NT2/D1 (cell line): ENCODE measurements around the gene MS4A6E.

ENCODE experiments used
- SUZ12 ChIP-seq: IDR thresholded peaks from 2 replicates; pipeline ENCODE4 v1.6.1; 2011; ENCODE audit not compliant: insufficient read length, insufficient read depth; ENCODE audit errors: extremely low read depth
- YY1 ChIP-seq: IDR thresholded peaks from 2 replicates; pipeline ENCODE4 v1.6.1; 2011; ENCODE audit not compliant: insufficient read length, insufficient read depth
- ZNF274 ChIP-seq: IDR thresholded peaks from 2 replicates; pipeline ENCODE4 v1.6.1; 2011; ENCODE audit warnings: mild to moderate bottlenecking, low read depth, low read length

DNA sequence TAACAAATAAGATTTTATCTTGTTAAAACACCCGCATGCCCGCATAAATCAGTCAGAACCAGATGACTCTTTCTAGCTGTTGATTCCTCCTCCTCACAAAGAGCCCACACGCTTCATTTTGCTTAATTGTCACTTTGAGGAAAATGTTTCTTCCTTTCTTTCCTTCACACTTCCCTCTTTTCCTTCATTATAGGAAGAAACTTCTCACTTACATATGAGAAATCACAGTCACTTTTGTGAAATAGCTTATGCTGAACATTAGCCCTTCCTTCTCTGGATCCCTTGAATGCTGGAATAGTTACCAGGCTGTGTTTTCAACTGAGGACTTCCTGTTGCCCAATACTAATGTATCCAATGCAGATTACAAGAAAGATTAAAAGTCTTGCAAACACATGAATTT is 5.8 kb downstream of the MS4A6E start:
- TF ChIP-seq YY1 = no peak
- no peak for TF ChIP-seq ZNF274
- no peak for TF ChIP-seq SUZ12
